T follicular helper cell (primary cell): ENCODE measurements around the gene NCS1.

Experiments
- DNase-seq: peaks from one replicate; pipeline ENCODE4 v3.0.0-alpha.2; 2020; ENCODE audit warnings: low read depth

Gene NCS1

GRCh38 chr9:130213911-130214761, 41.9 kb downstream of the NCS1 start:
- DNase-seq, result no peak

GRCh38 chr9:130214776-130215340, 42.7 kb downstream of the NCS1 start:
- no peak for DNase-seq

- DNase-seq, result no peak
These were observed 43.3 kb downstream of the NCS1 start for GRCh38 chr9:130215341-130216119.

GRCh38 chr9:130217838-130218237, 45.6 kb downstream of the NCS1 start:
- no peak for DNase-seq

GRCh38 chr9:130219661-130220096, 47.5 kb downstream of the NCS1 start:
- no peak for DNase-seq

GRCh38 chr9:130220352-130220751, 48.1 kb downstream of the NCS1 start:
- no peak for DNase-seq

- DNase-seq, result no peak
These were observed 50.6 kb downstream of the NCS1 start for GRCh38 chr9:130222833-130223232.

GRCh38 chr9:130225071-130225470, 52.9 kb downstream of the NCS1 start:
- DNase-seq, result no peak

- no peak for DNase-seq
These were observed 53.4 kb downstream of the NCS1 start for GRCh38 chr9:130225586-130225985.

- DNase-seq, result no peak
These were observed 53.9 kb downstream of the NCS1 start for GRCh38 chr9:130226112-130226511.

GRCh38 chr9:130227833-130228232, 55.6 kb downstream of the NCS1 start:
- no peak for DNase-seq

- no peak for DNase-seq
These were observed 57.6 kb downstream of the NCS1 start for GRCh38 chr9:130229759-130230158.

- DNase-seq, result no peak
These were observed 58.4 kb downstream of the NCS1 start for GRCh38 chr9:130230631-130231030.

GRCh38 chr9:130232899-130233586, 60.8 kb downstream of the NCS1 start:
- DNase-seq, result no peak

GRCh38 chr9:130233587-130233945, 61.4 kb downstream of the NCS1 start:
- no peak for DNase-seq

GRCh38 chr9:130234340-130235260, 62.4 kb downstream of the NCS1 start:
- no peak for DNase-seq

- peak; percentile 50 for DNase-seq
These were observed 63.6 kb downstream of the NCS1 start for GRCh38 chr9:130235558-130236435.

GRCh38 chr9:130236436-130236985, 64.3 kb downstream of the NCS1 start:
- no peak for DNase-seq

- DNase-seq, result no peak
These were observed 64.9 kb downstream of the NCS1 start for GRCh38 chr9:130237076-130237475.
